Pancreas (tissue), 10 donors: ENCODE data around the gene HTR2C. TPM values are rescaled to one million over a fixed set of nuclear protein-coding genes. Genes with fewer than 3 reads are reported as not detected.

Source experiments
- ATAC-seq, 4 donors: fragments of 200-7000 bp; cut with Tn5 transposase; one replicate each; pipeline versions ENCODE4 v1.8.0 to v1.9.1; 2020; ENCODE audit warnings: mild to moderate bottlenecking in 4 of 4, moderate library complexity in 4 of 4
- DNase-seq, 6 donors: peaks; one replicate each; pipeline ENCODE4 v3.0.0-alpha.2; 2020
- FAIRE-seq: peaks from 2 replicates; lab custom pipeline; 2012; peaks lifted over from hg19 to GRCh38; lab: Jason Lieb, UNC
- H3K27ac ChIP-seq, 4 donors: fragments of 200-600 bp; sonication (generic); 1 replicate in 3 of 4; 2 replicates in 1 of 4; pipeline versions ENCODE4 v1.5.0 to v1.8.0; 2020
- H3K27me3 ChIP-seq, 4 donors: fragments of 200-600 bp; one replicate each; pipeline ENCODE4 v1.8.0; 2021
- H3K36me3 ChIP-seq, 3 donors: fragments of 200-600 bp; sonication (generic) in 1 of 3; one replicate each; pipeline versions ENCODE4 v1.5.0 to v1.8.0; 2020 to 2021
- H3K4me1 ChIP-seq, 3 donors: fragments of 200-600 bp; one replicate each; pipeline ENCODE4 v1.8.0; 2021
- H3K4me3 ChIP-seq, 4 donors: fragments of 200-600 bp; sonication (generic) in 2 of 4; one replicate each; pipeline versions ENCODE4 v1.5.0 to v1.8.0; 2020 to 2021
- H3K9me3 ChIP-seq, 4 donors: fragments of 200-600 bp; one replicate each; pipeline ENCODE4 v1.8.0; 2021
- WGBS, 2 donors: extraction: QIAGEN DNeasy Blood & Tissue Kit; methylation state at CpG; one replicate each; pipeline ENCODE4 v1.1.7; 2013; 5-methylcytosine and 5-hydroxymethylcytosine counted together
- intact Hi-C, 3 donors: fragments of 100-400 bp; cut with DNase I; formaldehyde crosslinking; loops; one replicate each; pipeline versions ENCODE4 v1.11.1 to v1.14.2; 2022
- polyA plus RNA-seq, 2 donors: library from polyadenylated mRNA; stranded (reverse); fragments of 200-250 nt; gene quantifications; one replicate each; pipeline ENCODE4 v1.2.3, GENCODE V29; 2013
- total RNA-seq, 6 donors: library from RNA; stranded (reverse); fragmentation: NEBNext Ultra II Directional in 4 of 6; extraction: Animal tissue kit (Norgen Biotek cat#: 25700) in 4 of 6; gene quantifications; one replicate each; pipeline versions ENCODE4 v1.2.1 to v1.2.4, GENCODE V29; 2021 to 2023
- TF ChIP-seq, protein P1 (sequence below), 4 donors: fragments of 200-600 bp; sonication (generic) in 3 of 4; IDR thresholded peaks; one replicate each; pipeline versions ENCODE4 v1.5.0 to v1.8.0; 2021; ENCODE audit warnings: antibody characterized with exemption in 4 of 4
- donor health status: healthy with polysubstance abuse.
- donor health status: DM: no; HTN: no; CAD: no; lungs with moderate emphysema.
- donor health status: DM: no; HTN: no; CAD: no.
- donor health status: control.
- donor health status: control.
- donor health status: Bipolar disorder and iron deficiency.
- donor health status: DM: yes; HTN: yes; CAD: no.
- donor health status: DM: no; HTN: no; CAD: no.
- donor health status: DM: no; HTN: no; CAD: no.
- donor health status: DM: yes; HTN: yes; CAD: no.

Gene HTR2C
- total and polyA plus RNA-seq, 8 donors = not detected

DNA sequence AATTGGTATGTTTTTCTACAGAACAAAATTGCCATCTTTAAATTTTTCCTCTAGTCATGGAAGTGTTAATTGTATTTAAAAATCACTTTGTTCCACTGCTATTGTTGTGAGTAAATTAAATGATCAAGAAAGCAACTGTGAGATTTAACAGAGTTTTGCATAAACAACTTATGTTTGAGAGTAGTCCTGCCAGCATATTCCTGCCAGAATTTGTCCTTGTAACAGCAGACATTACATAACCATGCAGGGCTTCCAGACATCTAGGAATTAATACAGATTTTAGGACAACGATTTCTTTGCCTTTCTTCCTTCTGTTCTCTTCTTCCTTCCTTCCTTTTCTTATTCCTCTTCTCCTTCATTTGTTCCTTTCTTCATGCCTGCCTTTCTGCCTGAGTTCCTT lies 125.5 kb downstream of the HTR2C start:
- no peak for FAIRE-seq
- WGBS, 2 donors = 18 to 23% methylated on average over 1 of the region's 1 CpG
- H3K9me3 ChIP-seq = no peaks in the 10 kb centered on the region

DNA sequence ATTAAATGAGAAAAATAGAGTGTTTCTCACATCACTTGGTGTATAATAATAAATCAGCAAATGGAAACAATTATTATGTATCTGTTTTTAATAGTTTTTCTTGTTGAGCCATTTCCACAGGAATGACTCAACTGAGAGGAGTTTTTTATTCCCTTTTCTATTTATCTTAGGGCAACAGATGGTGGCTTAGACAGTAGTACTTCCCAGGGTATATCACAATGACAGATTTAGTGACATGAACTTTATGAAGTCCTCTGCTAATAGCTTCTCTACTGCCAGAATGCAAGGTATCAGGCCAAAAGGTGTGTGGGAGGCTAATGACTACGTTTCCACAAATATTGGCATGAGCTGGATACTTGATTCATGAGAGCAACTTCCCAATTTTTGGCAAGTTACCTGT lies 126.7 kb downstream of the HTR2C start:
- WGBS, 2 donors = 10 to 15% methylated on average over 1 of the region's 1 CpG
- DNase-seq (no peak), FAIRE-seq (no peak), ATAC-seq (no peak)
- Histone ChIP-seq H3K36me3 (no peaks in the 10 kb centered on the region), H3K4me1 (no peaks in the 10 kb centered on the region), H3K27me3 (peaks cover 0 to 9% (median 4%) of the 10 kb centered on the region in 4 donors), H3K27ac (no peak overlapping the region), H3K9me3 (no peaks in the 10 kb centered on the region), H3K4me3 (no peak overlapping the region)
- TF ChIP-seq, protein P1, sequence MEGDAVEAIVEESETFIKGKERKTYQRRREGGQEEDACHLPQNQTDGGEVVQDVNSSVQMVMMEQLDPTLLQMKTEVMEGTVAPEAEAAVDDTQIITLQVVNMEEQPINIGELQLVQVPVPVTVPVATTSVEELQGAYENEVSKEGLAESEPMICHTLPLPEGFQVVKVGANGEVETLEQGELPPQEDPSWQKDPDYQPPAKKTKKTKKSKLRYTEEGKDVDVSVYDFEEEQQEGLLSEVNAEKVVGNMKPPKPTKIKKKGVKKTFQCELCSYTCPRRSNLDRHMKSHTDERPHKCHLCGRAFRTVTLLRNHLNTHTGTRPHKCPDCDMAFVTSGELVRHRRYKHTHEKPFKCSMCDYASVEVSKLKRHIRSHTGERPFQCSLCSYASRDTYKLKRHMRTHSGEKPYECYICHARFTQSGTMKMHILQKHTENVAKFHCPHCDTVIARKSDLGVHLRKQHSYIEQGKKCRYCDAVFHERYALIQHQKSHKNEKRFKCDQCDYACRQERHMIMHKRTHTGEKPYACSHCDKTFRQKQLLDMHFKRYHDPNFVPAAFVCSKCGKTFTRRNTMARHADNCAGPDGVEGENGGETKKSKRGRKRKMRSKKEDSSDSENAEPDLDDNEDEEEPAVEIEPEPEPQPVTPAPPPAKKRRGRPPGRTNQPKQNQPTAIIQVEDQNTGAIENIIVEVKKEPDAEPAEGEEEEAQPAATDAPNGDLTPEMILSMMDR (IDR thresholded peaks at IDR 0.05) = no peak
- intact Hi-C loops = no loop called here

More for the DNA sequence above, 125.5 kb downstream of the HTR2C start:
- peaks cover 0 to 9% (median 4%) of the 10 kb centered on the region in 4 donors for H3K27me3 ChIP-seq
- H3K27ac ChIP-seq = no peak overlapping the region
- TF ChIP-seq, protein P1 (IDR thresholded peaks at IDR 0.05) = no peak
- no peaks in the 10 kb centered on the region for H3K36me3 ChIP-seq
- H3K4me1 ChIP-seq = no peaks in the 10 kb centered on the region
- no peak for ATAC-seq
- intact Hi-C loops = no loop called here
- DNase-seq = no peak
- no peak overlapping the region for H3K4me3 ChIP-seq

DNA sequence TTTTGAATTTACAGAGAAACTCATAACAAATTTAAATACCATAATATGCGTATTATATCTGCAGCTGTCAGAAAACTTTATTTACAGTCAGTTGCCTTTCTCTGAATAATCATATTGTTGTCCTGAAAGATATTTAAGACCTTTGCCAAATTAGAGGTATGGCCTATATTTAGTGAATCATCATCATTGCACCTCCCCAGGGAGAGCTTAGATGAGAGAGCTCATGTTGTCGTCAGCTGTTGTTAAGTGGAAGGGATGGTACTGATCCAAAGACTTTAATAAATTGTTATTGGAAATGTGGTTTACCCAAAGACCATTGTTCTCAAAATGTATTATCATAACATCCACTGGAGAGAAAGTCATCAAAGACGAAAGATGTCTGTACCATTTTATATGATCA lies 128.6 kb downstream of the HTR2C start:
- intact Hi-C loops = no loop called here
- ATAC-seq (no peak), FAIRE-seq (no peak), DNase-seq (no peak)
- Histone ChIP-seq H3K36me3 (no peaks in the 10 kb centered on the region), H3K4me1 (no peaks in the 10 kb centered on the region), H3K4me3 (no peak overlapping the region), H3K27me3 (peaks cover 2 to 9% (median 4%) of the 10 kb centered on the region in 4 donors), H3K27ac (no peak overlapping the region), H3K9me3 (no peaks in the 10 kb centered on the region)
- 47 to 56% methylated on average over 3 of the region's 3 CpGs for WGBS, 2 donors
- TF ChIP-seq, protein P1 (IDR thresholded peaks at IDR 0.05) = no peak

DNA sequence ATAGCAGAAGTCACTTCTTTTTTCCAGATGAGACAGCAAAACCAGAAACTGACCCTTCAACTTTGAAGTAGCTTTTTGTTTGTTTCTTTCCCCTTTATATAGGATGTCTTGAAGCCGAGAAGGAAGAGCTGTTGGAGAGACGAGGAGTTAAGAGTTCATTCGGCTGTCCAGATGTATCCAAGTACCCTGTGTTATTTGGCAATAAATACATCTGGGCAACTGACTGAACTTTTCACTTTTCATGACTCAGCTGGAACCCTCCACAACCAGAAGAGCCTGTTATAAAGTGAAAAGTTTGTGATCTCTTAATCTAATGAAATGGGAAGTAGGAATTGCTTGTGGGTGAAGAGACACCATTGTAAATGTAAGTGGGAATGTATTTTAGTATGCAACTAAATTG lies 131.2 kb downstream of the HTR2C start:
- Histone ChIP-seq H3K4me3 (no peak overlapping the region), H3K9me3 (no peaks in the 10 kb centered on the region), H3K36me3 (no peaks in the 10 kb centered on the region), H3K27ac (no peak overlapping the region), H3K27me3 (peaks cover 2 to 22% (median 5%) of the 10 kb centered on the region in 4 donors), H3K4me1 (no peaks in the 10 kb centered on the region)
- 47 to 49% methylated on average over 3 of the region's 3 CpGs for WGBS, 2 donors
- intact Hi-C loops = no loop called here
- ATAC-seq (no peak), FAIRE-seq (no peak), DNase-seq (no peak)
- TF ChIP-seq, protein P1 (IDR thresholded peaks at IDR 0.05) = no peak

DNA sequence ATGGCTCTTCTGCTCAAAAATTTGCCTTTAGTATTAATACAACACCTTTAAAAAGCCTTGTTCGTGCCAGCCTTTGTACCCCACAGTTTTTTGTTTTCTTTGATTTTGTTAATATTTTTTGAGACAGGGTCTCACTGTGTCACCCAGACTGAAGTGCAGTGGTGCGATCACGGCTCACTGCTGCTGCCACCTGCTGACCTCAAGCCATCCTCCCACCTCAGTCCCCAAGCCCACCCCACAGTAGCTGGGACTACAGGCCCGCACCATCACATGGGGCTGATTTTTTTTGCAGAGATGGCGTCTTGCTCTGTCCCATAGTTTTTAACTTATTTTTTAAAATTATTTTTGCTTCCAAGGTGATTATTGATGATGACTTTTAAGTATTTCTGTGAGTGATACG lies 134.0 kb downstream of the HTR2C start:
- 29 to 30% methylated on average over 6 of the region's 6 CpGs for WGBS, 2 donors
- TF ChIP-seq, protein P1 (IDR thresholded peaks at IDR 0.05) = no peak
- no peak for ATAC-seq
- no peak overlapping the region for H3K27ac ChIP-seq
- no peak overlapping the region for H3K4me3 ChIP-seq
- H3K27me3 ChIP-seq = peaks cover 0 to 17% (median 4%) of the 10 kb centered on the region in 4 donors
- intact Hi-C loops = no loop called here
- no peaks in the 10 kb centered on the region for H3K9me3 ChIP-seq
- no peak for FAIRE-seq
- no peaks in the 10 kb centered on the region for H3K4me1 ChIP-seq
- no peaks in the 10 kb centered on the region for H3K36me3 ChIP-seq
- no peak for DNase-seq
